Activated T-cell treated with anti-CD3 and anti-CD28 coated beads for 48 hours (primary cell): ENCODE measurements around the gene ZNF599.
"Not testable (repeated sequence)": the region's sequence is repeated elsewhere in the genome, so short reads cannot be mapped to it uniquely, and the experiment has no call there.

Source experiments
- DNase-seq: peaks from one replicate; pipeline ENCODE4 v3.0.0-alpha.2; 2020; ENCODE audit warnings: low read depth

The ZNF599 gene

DNA sequence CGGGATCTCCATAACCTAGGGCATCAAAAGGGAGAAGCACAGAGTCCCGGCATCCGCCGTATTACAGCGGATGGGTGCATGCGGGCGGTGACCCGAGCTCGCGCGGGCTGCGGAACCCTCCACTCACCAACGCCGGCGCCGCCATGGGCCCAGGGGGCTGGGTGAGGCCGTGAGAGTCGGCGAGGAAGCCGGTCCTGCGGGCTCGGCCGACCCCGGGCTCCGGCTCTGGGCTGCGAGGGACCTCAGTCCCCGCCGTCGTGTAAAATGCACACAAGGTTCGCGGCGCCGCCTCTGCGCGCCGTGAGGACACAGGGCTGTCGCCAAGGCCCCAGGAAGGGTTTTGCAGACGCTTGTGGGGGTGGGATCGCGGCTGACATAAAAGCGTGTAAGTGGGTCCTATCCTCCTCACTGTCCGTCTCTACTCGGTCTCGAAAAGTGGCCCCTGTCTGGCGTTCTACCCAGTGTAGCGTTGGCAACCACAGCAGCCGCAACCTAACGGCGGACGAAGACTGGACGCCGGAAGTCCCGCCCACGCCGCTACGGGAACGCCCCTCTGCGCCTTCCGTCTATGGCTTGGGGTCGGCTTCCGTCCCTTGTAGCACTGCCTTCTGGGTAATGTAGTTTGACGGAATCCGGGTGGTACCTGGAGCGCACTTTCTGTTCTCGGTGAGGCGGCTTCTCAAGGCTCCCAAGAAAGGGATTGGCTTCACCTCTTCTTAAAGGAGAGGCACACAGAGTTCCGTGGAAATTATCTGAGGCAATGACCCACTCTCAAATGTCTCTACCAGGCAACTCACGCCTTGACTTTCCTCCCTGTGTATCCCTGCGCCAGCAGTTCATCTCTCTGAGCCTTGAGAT, at the start of gene ZNF599:
ZNF599 (minus strand) TSS at position 519 of the 858 bp plus-strand sequence; CDS start at position 145, 374 bp downstream.
- DNase-seq, result peak; percentile 88

GRCh38 chr19:34818270-34818669, 45.3 kb upstream of the ZNF599 start:
- no peak for DNase-seq

GRCh38 chr19:34816708-34817107, 43.7 kb upstream of the ZNF599 start:
- DNase-seq, result no peak

GRCh38 chr19:34808566-34808965, 35.6 kb upstream of the ZNF599 start:
- DNase-seq, result no peak

- DNase-seq, result no peak
Measured at GRCh38 chr19:34806976-34807860, 34.2 kb upstream of the ZNF599 start.

- DNase-seq, result no peak
Measured at GRCh38 chr19:34804115-34804514, 31.1 kb upstream of the ZNF599 start.

DNA sequence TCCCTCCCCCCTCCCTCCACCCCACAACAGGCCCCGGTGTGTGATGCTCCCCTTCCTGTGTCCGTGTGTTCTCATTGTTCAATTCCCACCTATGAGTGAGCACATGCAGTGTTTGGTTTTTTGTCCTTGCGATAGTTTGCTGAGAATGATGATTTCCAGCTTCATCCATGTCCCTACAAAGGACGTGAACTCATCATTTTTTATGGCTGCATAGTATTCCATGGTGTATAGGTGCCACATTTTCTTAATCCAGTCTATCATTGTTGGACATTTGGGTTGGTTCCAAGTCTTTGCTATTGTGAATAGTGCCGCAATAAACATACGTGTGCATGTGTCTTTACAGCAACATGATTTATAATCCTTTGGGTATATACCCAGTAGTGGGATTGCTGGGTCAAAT, 23.9 kb upstream of the ZNF599 start:
- not testable (repeated sequence) for DNase-seq

- DNase-seq, result no peak
Measured at GRCh38 chr19:34794066-34794960, 21.3 kb upstream of the ZNF599 start.

- DNase-seq, result no peak
Measured at GRCh38 chr19:34793565-34793964, 20.6 kb upstream of the ZNF599 start.

DNA sequence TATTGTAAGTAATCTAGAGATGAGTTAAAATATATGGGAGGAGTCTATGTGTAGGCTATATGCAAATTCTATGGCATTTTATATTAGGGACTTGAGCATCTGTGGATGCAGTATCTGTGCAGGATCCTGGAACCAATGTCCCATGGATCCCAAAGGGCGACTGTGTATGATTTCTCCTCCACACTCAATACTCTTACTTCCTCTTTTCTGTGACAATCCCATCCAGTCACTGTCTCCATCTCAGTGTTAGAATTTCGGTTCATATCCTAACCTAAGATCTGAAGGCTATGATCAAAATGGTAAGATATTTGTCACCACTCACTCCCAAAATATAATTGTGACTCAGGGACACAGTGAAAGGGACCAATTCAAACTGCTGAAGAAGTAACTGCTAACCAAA, 15.1 kb upstream of the ZNF599 start:
- no peak for DNase-seq

DNA sequence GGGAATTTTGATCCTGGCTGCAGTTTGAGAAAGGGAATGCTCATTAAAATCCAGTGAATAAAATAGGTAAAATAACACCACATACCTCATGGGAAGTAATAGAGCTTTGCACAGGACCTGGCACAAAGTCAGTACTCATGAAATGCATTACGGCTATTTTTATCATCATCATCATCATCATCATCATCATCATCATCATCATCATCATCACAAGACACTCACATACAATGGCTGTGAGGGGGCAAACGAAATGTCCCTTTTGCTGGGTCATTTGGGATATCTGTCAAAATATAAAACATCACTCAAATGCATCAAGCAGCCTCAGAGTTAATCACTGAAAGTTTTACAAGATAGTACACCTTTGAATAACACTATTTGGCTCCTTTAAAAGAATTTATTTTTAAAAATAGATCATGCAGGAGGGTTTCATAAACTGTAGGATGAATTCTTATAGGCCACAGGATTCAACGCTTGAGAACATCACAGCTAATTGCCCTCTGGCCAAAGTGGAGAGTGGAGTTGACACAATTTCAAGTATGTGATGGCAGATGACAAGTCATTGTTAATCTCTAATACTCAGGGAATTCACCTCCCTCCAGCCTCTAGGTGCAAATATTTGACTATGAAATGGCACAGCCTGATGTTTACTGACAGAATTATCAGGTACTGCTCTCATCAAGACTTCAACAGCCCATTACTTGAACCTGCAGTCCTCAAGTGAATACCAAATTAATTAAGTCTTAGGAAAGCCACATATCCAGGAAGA, 14.2 kb upstream of the ZNF599 start:
- no peak for DNase-seq

GRCh38 chr19:34786236-34786635, 13.2 kb upstream of the ZNF599 start:
- DNase-seq, result no peak

DNA sequence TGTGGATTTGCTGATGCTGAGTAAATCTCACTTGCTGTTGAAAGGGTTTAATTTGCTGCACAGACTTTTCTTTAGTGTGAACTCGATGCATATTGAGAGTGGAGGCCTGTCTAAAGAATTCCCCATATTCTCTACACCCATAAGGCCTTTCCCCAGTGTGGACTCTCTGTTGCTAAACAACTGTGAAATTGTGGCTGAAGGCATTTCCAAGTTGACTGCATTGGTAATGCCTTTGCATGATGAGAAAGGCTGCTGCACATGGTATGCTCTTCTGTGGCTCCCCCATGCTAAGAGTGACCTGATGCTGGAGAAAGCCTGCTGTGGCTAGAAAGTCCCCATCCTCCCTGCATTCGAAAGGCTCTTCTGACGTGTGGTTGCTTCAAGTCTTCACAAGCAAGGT, 6.6 kb upstream of the ZNF599 start:
- no peak for DNase-seq

DNA sequence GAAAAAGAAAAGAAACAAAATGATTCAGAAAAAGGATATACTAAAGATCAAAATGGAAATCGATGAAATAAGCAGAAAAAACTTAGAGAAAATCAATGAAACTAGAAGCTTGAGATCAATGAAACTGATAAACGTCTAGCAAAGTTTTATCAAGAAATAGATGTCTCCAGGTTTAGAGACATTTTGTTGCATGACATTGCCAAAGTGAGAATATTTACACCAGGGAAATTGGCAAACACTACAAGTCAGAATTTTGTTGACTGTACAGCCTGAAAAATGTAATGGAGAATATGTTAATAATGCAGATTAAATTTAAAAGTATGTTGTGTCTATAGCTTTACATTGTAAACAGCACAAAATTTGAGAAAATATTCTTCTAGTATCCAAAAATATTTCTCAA, 5.3 kb upstream of the ZNF599 start:
- no peak for DNase-seq

GRCh38 chr19:34774857-34775256, 1.8 kb upstream of the ZNF599 start:
- no peak for DNase-seq

- no peak for DNase-seq
Measured at GRCh38 chr19:34773555-34773864, 495 bp upstream of the ZNF599 start.

DNA sequence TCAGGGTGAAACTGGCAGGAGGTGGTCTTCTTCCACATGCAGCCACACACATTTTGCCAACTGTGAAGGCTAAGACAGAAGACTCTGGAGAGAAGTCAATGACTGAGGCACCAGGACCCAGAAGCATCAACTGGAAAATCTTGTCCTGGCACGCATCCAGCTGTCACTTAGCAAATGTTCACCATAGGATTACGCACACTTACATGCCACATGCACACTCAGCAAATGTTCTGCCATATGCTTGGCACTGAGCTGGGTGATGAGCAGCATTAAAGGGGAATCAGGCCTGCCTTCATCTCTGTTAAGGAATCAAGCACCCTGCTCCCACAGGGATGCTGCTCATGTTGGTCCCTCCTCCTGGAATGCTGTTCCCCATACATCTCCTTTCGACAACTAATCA, 5.1 kb downstream of the ZNF599 start:
- no peak for DNase-seq

DNA sequence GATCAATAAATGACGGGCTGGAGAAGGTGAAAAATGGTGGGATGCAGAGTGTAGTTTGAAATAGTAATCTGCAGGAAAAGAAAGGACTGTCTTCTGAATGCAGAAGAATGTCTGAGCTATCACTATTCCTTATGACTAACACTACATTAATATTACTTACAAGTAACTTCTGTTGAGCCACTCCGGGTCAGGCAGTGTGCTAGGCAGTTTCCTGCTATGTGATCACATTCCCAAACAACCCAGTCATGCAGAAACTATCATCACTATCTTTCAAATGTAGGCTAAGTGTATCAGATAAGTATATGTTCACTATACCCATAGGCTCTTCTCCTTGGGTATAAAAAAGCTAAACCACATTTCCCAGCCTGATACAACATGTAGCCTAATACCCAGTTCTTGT, 6.6 kb downstream of the ZNF599 start:
- DNase-seq, result no peak

DNA sequence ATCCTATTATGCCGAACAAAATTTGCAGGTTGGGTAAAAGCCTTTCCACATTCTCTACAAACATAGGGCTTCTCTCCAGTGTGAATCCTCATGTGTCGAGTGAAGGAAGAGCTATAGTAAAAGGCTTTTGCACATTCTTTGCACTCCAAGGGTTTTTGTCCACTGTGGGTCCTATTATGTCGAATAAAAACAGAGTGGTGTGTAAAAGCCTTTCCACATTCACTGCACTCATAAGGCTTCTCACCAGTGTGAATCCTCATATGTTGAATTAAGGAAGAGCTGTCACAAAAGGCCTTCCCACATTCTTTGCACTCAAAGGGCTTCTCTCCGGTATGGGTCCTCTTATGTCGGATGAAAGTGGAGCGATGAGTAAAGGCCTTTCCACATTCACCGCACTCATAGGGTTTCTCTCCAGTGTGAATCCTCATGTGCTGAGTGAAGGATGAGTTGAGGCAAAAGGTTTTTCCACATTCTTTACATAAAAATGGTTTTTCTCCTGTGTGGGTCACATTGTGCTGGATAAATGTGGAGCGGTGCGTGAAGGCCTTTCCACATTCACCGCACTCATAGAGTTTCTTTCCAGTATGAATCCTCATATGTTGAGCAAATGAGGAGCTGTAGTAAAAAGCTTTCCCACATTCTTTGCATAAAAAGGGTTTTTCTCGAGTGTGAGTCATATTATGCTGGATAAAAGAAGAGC, 13.6 kb downstream of the ZNF599 start:
- no peak for DNase-seq

GRCh38 chr19:34757441-34757840, 15.6 kb downstream of the ZNF599 start:
- no peak for DNase-seq
